GM18526 (cell line): ENCODE data around the gene CELF1.

Experiments
- POLR2A ChIP-seq: IDR thresholded peaks from 3 replicates; pipeline ENCODE4 v1.6.1; 2011; ENCODE audit not compliant: insufficient read length; ENCODE audit errors: extremely low read depth

The CELF1 gene

GRCh38 chr11:47507563-47508239 lies 45.2 kb downstream of the CELF1 start:
- no peak for TF ChIP-seq POLR2A

- no peak for TF ChIP-seq POLR2A
These were observed 46.0 kb downstream of the CELF1 start for GRCh38 chr11:47506795-47507562.

GRCh38 chr11:47506373-47506772 lies 46.6 kb downstream of the CELF1 start:
- no peak for TF ChIP-seq POLR2A

GRCh38 chr11:47504910-47505309 lies 48.0 kb downstream of the CELF1 start:
- no peak for TF ChIP-seq POLR2A

- TF ChIP-seq POLR2A, result no peak
These were observed 49.7 kb downstream of the CELF1 start for GRCh38 chr11:47503227-47503626.

- TF ChIP-seq POLR2A, result no peak
These were observed 50.2 kb downstream of the CELF1 start for GRCh38 chr11:47502767-47503166.

- no peak for TF ChIP-seq POLR2A
These were observed 51.8 kb downstream of the CELF1 start for GRCh38 chr11:47501101-47501500.

GRCh38 chr11:47500121-47500520 lies 52.8 kb downstream of the CELF1 start:
- no peak for TF ChIP-seq POLR2A

GRCh38 chr11:47499614-47500013 lies 53.3 kb downstream of the CELF1 start:
- no peak for TF ChIP-seq POLR2A

- TF ChIP-seq POLR2A, result no peak
These were observed 53.8 kb downstream of the CELF1 start for GRCh38 chr11:47499161-47499560.

- TF ChIP-seq POLR2A, result no peak
These were observed 54.3 kb downstream of the CELF1 start for GRCh38 chr11:47498584-47499152.

GRCh38 chr11:47498149-47498548 lies 54.8 kb downstream of the CELF1 start:
- no peak for TF ChIP-seq POLR2A

- no peak for TF ChIP-seq POLR2A
These were observed 56.1 kb downstream of the CELF1 start for GRCh38 chr11:47496808-47497207.

GRCh38 chr11:47495856-47496217 lies 57.1 kb downstream of the CELF1 start:
- no peak for TF ChIP-seq POLR2A

GRCh38 chr11:47495011-47495855 lies 57.7 kb downstream of the CELF1 start:
- TF ChIP-seq POLR2A, result no peak
